Measurements from ENCODE around the gene LIMCH1.

The LIMCH1 gene

GRCh38 chr4:41692717-41693345 is 154.9 kb downstream of the LIMCH1 start:
- peak overlapping the region; percentile 31 for H3K4me2 ChIP-seq (ENCODE audit: low read depth, low read length, poor library complexity, severe bottlenecking)
- H3K4me3 ChIP-seq (ENCODE audit: low read length, poor library complexity, severe bottlenecking) = no peak overlapping the region
- H3K9me3 ChIP-seq (ENCODE audit: insufficient read depth, low read depth, low read length) = no peaks in the 10 kb centered on the region
- H3K9me2 ChIP-seq (replicated peaks; ENCODE audit: low read depth, low read length) = no peaks in the 10 kb centered on the region
- H3K27me3 ChIP-seq (ENCODE audit: insufficient read depth, low read length, poor library complexity, severe bottlenecking) = no peaks in the 10 kb centered on the region
- no peaks in the 10 kb centered on the region for H3F3A ChIP-seq (ENCODE audit: low read depth)
- no peak for TF ChIP-seq EZH2phosphoT487 (IDR thresholded peaks at IDR 0.05; ENCODE audit: borderline replicate concordance)
- peak; percentile 91 for TF ChIP-seq CTCF (conservative IDR thresholded peaks at IDR 0.05; ENCODE audit: low read length)
- H3K4me1 ChIP-seq (ENCODE audit: insufficient read depth, low read length, poor library complexity, severe bottlenecking) = no peaks in the 10 kb centered on the region
- no peak overlapping the region for H3K9ac ChIP-seq (ENCODE audit: low read depth, low read length, poor library complexity, severe bottlenecking)
- H4K20me1 ChIP-seq (ENCODE audit: insufficient read depth, low read length, poor library complexity, severe bottlenecking) = no peaks in the 10 kb centered on the region
- peak overlapping the region; percentile 88 for H2AFZ ChIP-seq (ENCODE audit: low read length)
- no peaks in the 10 kb centered on the region for H3K79me2 ChIP-seq (ENCODE audit: insufficient read depth, low read length)
- H3K36me3 ChIP-seq (ENCODE audit: insufficient read depth, low read length) = no peaks in the 10 kb centered on the region

GRCh38 chr4:41693629-41694028 is 155.7 kb downstream of the LIMCH1 start:
- Histone ChIP-seq H4K20me1 (ENCODE audit: insufficient read depth, low read length, poor library complexity, severe bottlenecking) (no peaks in the 10 kb centered on the region), H2AFZ (ENCODE audit: low read length) (no peak overlapping the region), H3K9me3 (ENCODE audit: insufficient read depth, low read depth, low read length) (no peaks in the 10 kb centered on the region), H3K4me3 (ENCODE audit: low read length, poor library complexity, severe bottlenecking) (no peak overlapping the region), H3K9ac (ENCODE audit: low read depth, low read length, poor library complexity, severe bottlenecking) (no peak overlapping the region), H3K9me2 (replicated peaks; ENCODE audit: low read depth, low read length) (no peaks in the 10 kb centered on the region), H3F3A (ENCODE audit: low read depth) (no peaks in the 10 kb centered on the region), H3K36me3 (ENCODE audit: insufficient read depth, low read length) (no peaks in the 10 kb centered on the region), H3K4me1 (ENCODE audit: insufficient read depth, low read length, poor library complexity, severe bottlenecking) (no peaks in the 10 kb centered on the region), H3K79me2 (ENCODE audit: insufficient read depth, low read length) (no peaks in the 10 kb centered on the region), H3K4me2 (ENCODE audit: low read depth, low read length, poor library complexity, severe bottlenecking) (no peak overlapping the region), H3K27me3 (ENCODE audit: insufficient read depth, low read length, poor library complexity, severe bottlenecking) (no peaks in the 10 kb centered on the region)
- TF ChIP-seq EZH2phosphoT487 (IDR thresholded peaks at IDR 0.05; ENCODE audit: borderline replicate concordance) = no peak
- peak; percentile 61 for TF ChIP-seq CTCF (conservative IDR thresholded peaks at IDR 0.05; ENCODE audit: low read length)

- no peaks in the 10 kb centered on the region for H3K36me3 ChIP-seq (ENCODE audit: insufficient read depth, low read length)
- H4K20me1 ChIP-seq (ENCODE audit: insufficient read depth, low read length, poor library complexity, severe bottlenecking) = no peaks in the 10 kb centered on the region
Measured at GRCh38 chr4:41696131-41696530, 158.2 kb downstream of the LIMCH1 start.

More at GRCh38 chr4:41696131-41696530, 158.2 kb downstream of the LIMCH1 start:
- TF ChIP-seq EZH2phosphoT487 (IDR thresholded peaks at IDR 0.05; ENCODE audit: borderline replicate concordance) (no peak), CTCF (conservative IDR thresholded peaks at IDR 0.05; ENCODE audit: low read length) (no peak)
- H3K9me3 ChIP-seq (ENCODE audit: insufficient read depth, low read depth, low read length) = no peaks in the 10 kb centered on the region
- H3F3A ChIP-seq (ENCODE audit: low read depth) = no peaks in the 10 kb centered on the region
- H3K9ac ChIP-seq (ENCODE audit: low read depth, low read length, poor library complexity, severe bottlenecking) = no peak overlapping the region
- H3K4me2 ChIP-seq (ENCODE audit: low read depth, low read length, poor library complexity, severe bottlenecking) = no peak overlapping the region
- no peaks in the 10 kb centered on the region for H3K4me1 ChIP-seq (ENCODE audit: insufficient read depth, low read length, poor library complexity, severe bottlenecking)
- H3K27me3 ChIP-seq (ENCODE audit: insufficient read depth, low read length, poor library complexity, severe bottlenecking) = no peaks in the 10 kb centered on the region
- no peaks in the 10 kb centered on the region for H3K9me2 ChIP-seq (replicated peaks; ENCODE audit: low read depth, low read length)
- no peaks in the 10 kb centered on the region for H3K79me2 ChIP-seq (ENCODE audit: insufficient read depth, low read length)
- H3K4me3 ChIP-seq (ENCODE audit: low read length, poor library complexity, severe bottlenecking) = no peak overlapping the region
- H2AFZ ChIP-seq (ENCODE audit: low read length) = no peak overlapping the region

All from Loucy (cell line).